Right ventricle myocardium superior (tissue), 1 donor: ENCODE measurements around the gene DEAF1. TPM values are rescaled to one million over a fixed set of nuclear protein-coding genes. Genes with fewer than 3 reads are reported as not detected.

Experiments
- ATAC-seq: fragments of 200-7000 bp; cut with Tn5 transposase; one replicate; pipeline ENCODE4 v1.9.1; 2020; ENCODE audit warnings: mild to moderate bottlenecking; ENCODE audit not compliant: poor library complexity
- DNase-seq: peaks from one replicate; pipeline ENCODE4 v3.0.0-alpha.2; 2020
- intact Hi-C: fragments of 100-400 bp; cut with DNase I; formaldehyde crosslinking; loops from one replicate; pipeline ENCODE4 v1.11.2; 2022
- total RNA-seq: library from RNA; stranded (reverse); fragmentation: NEBNext Ultra II Directional; extraction: Animal tissue kit (Norgen Biotek cat#: 25700); gene quantifications from one replicate; pipeline ENCODE4 v1.2.1, GENCODE V29; 2021
- donor health status: DM: no; HTN: yes; CAD: no; lungs with severe emphysema.

DEAF1 gene
- total RNA-seq, 1 donor from 2014 or later = 22.1 TPM

- DNase-seq (no peak), ATAC-seq (no peak)
- intact Hi-C loops = no loop called here
Observed at GRCh38 chr11:639332-639955, 55.6 kb downstream of the DEAF1 start.

DNA sequence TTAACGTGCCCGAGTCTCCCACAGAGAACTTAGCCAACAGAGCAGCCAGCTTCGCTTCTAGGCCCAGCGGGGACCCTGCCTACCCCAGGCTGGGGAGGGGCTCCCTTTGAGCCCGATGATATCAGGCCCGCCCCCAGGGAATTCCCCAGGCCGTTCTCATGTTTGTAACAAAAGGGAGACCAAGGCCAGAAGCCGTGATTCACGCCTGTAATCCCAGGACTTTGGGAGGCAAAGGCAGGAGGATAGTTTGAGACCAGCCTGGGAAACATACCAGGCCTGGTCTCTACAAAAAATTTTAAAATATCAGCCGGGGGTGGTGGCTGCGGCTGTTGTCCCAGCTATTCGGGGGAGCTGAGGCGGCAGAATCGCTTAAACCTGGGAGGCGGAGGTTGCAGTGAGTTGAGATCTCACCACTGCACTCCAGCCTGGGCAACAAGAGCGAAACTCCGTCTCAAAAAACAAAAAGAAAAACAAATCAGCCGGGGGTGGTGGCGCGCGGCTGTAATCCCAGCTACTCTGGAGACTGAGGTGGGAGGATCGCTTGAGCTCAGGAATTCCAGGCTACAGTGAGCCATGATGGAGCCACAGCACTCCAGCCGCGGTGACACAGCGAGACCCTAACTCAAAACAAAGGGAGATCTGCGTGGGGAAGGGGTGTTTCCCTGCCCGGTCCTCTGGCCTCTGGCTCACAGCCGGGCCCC is 56.2 kb downstream of the DEAF1 start:
- intact Hi-C loops = no loop called here
- DNase-seq (no peak), ATAC-seq (no peak)

- ATAC-seq (no peak), DNase-seq (no peak)
- intact Hi-C loops = no loop called here
Observed at GRCh38 chr11:637593-638521, 57.2 kb downstream of the DEAF1 start.

DNA sequence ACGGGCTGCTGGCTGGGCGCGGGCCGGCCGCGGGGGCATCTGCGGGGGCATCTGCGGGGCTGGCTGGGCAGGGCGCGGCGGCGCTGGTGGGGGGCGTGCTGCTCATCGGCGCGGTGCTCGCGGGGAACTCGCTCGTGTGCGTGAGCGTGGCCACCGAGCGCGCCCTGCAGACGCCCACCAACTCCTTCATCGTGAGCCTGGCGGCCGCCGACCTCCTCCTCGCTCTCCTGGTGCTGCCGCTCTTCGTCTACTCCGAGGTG is 57.8 kb downstream of the DEAF1 start:
- ATAC-seq = no peak
- intact Hi-C loops = no loop called here
- DNase-seq = no peak

GRCh38 chr11:636511-637332 is 58.3 kb downstream of the DEAF1 start, which contains the start of gene DRD4:
Gene DRD4, plus strand, starts transcription at chr11:637269. Its CDS starts 36 bp downstream, at chr11:637305.
- ATAC-seq (peak; percentile 57), DNase-seq (no peak)
- intact Hi-C loops = no loop called here

DNA sequence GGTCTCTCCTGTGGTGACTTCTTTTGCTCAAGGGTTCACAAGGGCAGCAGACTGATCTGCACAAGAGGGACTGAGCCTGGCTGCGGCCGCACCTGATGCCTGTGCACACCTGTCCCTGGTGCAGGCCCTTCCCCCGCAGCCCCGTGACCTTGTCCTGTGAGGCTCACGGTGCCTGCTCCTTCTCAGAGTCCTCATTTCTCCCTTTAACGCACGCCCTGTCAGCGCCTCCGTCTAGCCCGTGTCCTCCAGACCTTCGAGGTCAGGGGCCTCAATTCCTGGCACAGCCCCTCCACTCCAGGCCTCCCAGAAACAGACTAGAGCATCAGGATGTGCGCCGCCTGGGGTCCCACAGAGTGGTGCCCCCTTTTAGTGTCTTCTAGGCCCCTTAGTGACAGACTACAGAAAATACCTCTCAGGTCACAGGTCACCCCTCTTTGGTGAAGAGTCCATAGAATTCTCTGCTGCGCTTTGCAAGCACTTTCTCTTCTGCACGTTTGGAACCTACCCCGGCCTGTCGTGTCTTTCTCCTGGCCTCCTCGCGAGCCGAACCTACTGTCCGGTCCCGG is 59.0 kb downstream of the DEAF1 start:
- intact Hi-C loops = no loop called here
- ATAC-seq = no peak
- DNase-seq = no peak

DNA sequence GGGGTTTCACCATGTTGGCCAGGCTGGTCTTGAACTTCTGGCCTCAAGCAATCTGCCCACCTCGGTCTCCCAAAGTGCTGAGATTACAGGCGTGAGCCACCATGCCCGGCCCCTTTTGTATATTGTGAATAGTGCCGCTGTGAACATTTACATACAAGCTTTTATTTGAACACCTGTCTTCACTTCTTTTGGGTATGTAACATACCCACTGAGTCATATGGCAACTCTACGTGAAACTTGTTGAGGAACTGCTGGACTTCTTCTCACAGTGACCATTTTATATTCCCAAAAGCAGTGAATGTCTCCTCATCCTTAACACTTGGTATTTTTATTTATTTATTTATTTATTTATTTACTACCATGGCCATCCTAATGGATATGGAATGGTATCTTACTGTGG is 64.2 kb downstream of the DEAF1 start:
- intact Hi-C loops = no loop called here
- no peak for ATAC-seq
- DNase-seq = no peak

DNA sequence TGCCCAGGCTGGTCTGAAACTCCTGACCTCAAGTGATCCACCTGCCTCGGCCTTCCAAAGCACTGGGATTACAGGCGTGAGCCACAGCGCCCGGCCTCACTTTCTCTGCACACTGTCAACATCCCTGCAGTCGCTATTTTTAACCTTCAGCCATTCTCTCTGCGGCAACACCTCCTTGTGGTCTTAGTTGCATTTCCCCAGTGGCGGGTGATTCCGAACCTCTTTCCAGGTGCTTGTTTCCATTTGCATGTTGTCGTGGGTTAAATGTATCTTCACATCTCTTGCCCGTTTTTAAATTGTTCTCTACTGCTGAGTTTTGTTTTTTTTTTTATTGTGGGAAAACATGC is 65.8 kb downstream of the DEAF1 start:
- intact Hi-C loops = no loop called here
- DNase-seq (no peak), ATAC-seq (peak; percentile 75)

GRCh38 chr11:628056-628455 is 67.0 kb downstream of the DEAF1 start:
- intact Hi-C loops = no loop called here
- DNase-seq = no peak
- no peak for ATAC-seq

GRCh38 chr11:627308-627576 is 67.8 kb downstream of the DEAF1 start:
- intact Hi-C loops = no loop called here
- ATAC-seq (no peak), DNase-seq (no peak)

GRCh38 chr11:626475-627307 is 68.3 kb downstream of the DEAF1 start, which contains the start of gene SCT:
Gene SCT, minus strand, starts transcription at chr11:627181. Its CDS starts 38 bp downstream, at chr11:627143.
- ATAC-seq (no peak), DNase-seq (no peak)
- intact Hi-C loops = no loop called here

GRCh38 chr11:625636-626268 is 69.3 kb downstream of the DEAF1 start:
- intact Hi-C loops = no loop called here
- ATAC-seq = peak; percentile 7
- DNase-seq = no peak

- intact Hi-C loops = no loop called here
- no peak for DNase-seq
- peak; percentile 4 for ATAC-seq
Observed at GRCh38 chr11:624705-625635, 70.1 kb downstream of the DEAF1 start, which contains the start of gene CDHR5. Gene CDHR5, minus strand, starts transcription at chr11:624955. Its CDS starts 53 bp downstream, at chr11:624902.

GRCh38 chr11:623999-624704 is 70.9 kb downstream of the DEAF1 start:
- intact Hi-C loops = no loop called here
- ATAC-seq (no peak), DNase-seq (no peak)

DNA sequence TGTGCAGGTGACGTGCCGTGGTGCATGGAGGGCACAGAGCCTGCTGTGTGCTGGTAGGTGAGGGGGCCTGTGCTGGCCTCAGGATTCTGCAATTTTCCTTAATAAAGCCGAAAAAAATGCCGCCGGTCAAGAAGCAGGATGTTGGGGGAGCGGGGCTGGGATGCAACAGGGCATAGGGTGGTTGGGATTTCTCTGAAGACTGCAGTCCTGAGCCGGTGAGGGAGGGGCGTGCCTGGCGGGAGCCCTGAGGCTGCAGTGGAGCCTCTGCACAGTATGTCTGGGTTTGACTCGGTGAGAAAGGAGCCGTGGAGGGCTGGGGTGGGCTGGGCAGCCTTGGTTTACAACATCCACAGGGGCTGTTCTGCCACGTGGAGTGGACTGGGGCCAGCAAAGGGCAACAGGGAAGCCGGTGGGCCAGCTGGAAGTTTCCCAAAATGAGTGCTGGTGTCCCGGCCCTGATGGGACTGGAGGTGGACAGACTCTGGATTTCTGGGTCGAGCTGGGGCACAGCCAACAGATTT is 71.6 kb downstream of the DEAF1 start:
- intact Hi-C loops = no loop called here
- no peak for ATAC-seq
- DNase-seq = no peak

- intact Hi-C loops = no loop called here
- DNase-seq (no peak), ATAC-seq (no peak)
Observed at GRCh38 chr11:621838-622237, 73.2 kb downstream of the DEAF1 start.
